Measurements from ENCODE around the gene GLYATL1B.

Gene GLYATL1B

DNA sequence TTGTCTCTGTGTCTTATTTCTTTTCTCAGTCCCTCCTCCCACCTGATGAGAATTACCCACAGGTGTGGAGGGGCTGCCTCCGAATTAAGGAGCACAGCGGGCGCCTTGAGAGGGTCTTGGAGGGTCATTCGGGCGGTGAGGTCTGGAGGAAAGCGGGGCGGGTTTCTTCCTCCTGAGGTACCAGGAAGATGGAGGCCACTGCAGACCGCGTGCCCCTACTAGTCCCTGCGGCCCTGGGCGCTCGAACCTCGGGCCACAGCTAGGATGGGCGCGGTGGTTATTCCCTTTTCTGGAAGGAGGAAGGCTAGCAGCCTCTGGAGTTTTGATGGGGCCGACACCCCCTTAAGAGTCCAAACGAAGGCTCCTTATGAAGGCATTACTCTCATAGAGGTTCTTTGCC, 51.1 kb downstream of the GLYATL1B start:
- no peak overlapping the region for H3K4me3 ChIP-seq (ENCODE audit: insufficient read depth, low read length, poor library complexity, severe bottlenecking)
- TF ChIP-seq EZH2phosphoT487 (conservative IDR thresholded peaks at IDR 0.05; ENCODE audit: low read length) = no peak
- TF ChIP-seq, protein P1, sequence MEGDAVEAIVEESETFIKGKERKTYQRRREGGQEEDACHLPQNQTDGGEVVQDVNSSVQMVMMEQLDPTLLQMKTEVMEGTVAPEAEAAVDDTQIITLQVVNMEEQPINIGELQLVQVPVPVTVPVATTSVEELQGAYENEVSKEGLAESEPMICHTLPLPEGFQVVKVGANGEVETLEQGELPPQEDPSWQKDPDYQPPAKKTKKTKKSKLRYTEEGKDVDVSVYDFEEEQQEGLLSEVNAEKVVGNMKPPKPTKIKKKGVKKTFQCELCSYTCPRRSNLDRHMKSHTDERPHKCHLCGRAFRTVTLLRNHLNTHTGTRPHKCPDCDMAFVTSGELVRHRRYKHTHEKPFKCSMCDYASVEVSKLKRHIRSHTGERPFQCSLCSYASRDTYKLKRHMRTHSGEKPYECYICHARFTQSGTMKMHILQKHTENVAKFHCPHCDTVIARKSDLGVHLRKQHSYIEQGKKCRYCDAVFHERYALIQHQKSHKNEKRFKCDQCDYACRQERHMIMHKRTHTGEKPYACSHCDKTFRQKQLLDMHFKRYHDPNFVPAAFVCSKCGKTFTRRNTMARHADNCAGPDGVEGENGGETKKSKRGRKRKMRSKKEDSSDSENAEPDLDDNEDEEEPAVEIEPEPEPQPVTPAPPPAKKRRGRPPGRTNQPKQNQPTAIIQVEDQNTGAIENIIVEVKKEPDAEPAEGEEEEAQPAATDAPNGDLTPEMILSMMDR (IDR thresholded peaks at IDR 0.05; ENCODE audit: insufficient read depth, low read length, poor library complexity, severe bottlenecking) = no peak
- no peak overlapping the region for H2AFZ ChIP-seq (ENCODE audit: low read depth, low read length, severe bottlenecking)
- H3K36me3 ChIP-seq (ENCODE audit: low read length) = peaks cover 27% of the 10 kb centered on the region
- H3K9me3 ChIP-seq (ENCODE audit: insufficient read depth, low read length) = peaks cover 16% of the 10 kb centered on the region
- no peak overlapping the region for H3K4me2 ChIP-seq (ENCODE audit: low read depth, low read length, poor library complexity, severe bottlenecking)
- H3K27ac ChIP-seq (ENCODE audit: low read depth, low read length) = no peak overlapping the region
- H3K27me3 ChIP-seq (ENCODE audit: low read length) = no peaks in the 10 kb centered on the region
- no peak overlapping the region for H3K9ac ChIP-seq (ENCODE audit: low read length)
- H3K79me2 ChIP-seq (ENCODE audit: insufficient read depth, low read length) = no peaks in the 10 kb centered on the region
- H4K20me1 ChIP-seq (ENCODE audit: low read depth, low read length) = no peaks in the 10 kb centered on the region
- H3F3A ChIP-seq (ENCODE audit: insufficient read depth) = peaks cover 5% of the 10 kb centered on the region
- no peaks in the 10 kb centered on the region for H3K9me2 ChIP-seq (replicated peaks; ENCODE audit: insufficient read depth, low read length)

DNA sequence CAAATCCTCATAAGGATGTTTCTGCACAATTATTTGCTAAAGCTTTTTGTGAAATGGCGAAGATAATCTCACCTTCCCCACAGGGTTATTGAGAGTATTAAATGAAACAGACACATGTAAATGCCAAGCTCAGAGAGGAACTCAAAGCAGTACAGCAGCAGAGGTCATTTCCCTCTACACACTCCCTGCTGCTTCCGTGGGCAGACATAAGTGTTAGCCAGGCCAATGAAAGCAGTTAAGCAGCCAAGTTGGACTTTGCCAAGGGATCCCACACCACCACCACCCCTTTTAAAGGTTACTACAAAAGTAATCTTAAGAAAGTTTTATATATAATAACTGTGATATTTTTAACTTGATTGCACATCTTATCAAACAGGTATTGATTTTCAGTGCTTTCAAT, 52.5 kb downstream of the GLYATL1B start:
- TF ChIP-seq, protein P1 (IDR thresholded peaks at IDR 0.05; ENCODE audit: insufficient read depth, low read length, poor library complexity, severe bottlenecking) = no peak
- TF ChIP-seq EZH2phosphoT487 (conservative IDR thresholded peaks at IDR 0.05; ENCODE audit: low read length) = no peak
- Histone ChIP-seq H3K27me3 (ENCODE audit: low read length) (no peaks in the 10 kb centered on the region), H3K4me2 (ENCODE audit: low read depth, low read length, poor library complexity, severe bottlenecking) (no peak overlapping the region), H3K9ac (ENCODE audit: low read length) (no peak overlapping the region), H3K9me2 (replicated peaks; ENCODE audit: insufficient read depth, low read length) (no peaks in the 10 kb centered on the region), H3K27ac (ENCODE audit: low read depth, low read length) (no peak overlapping the region), H3K9me3 (ENCODE audit: insufficient read depth, low read length) (peaks cover 4% of the 10 kb centered on the region; the same call in 1 of the 2 replicates), H3K36me3 (ENCODE audit: low read length) (peaks cover 17% of the 10 kb centered on the region), H3F3A (ENCODE audit: insufficient read depth) (peaks cover 9% of the 10 kb centered on the region), H3K79me2 (ENCODE audit: insufficient read depth, low read length) (no peaks in the 10 kb centered on the region), H4K20me1 (ENCODE audit: low read depth, low read length) (no peaks in the 10 kb centered on the region), H3K4me3 (ENCODE audit: insufficient read depth, low read length, poor library complexity, severe bottlenecking) (no peak overlapping the region), H2AFZ (ENCODE audit: low read depth, low read length, severe bottlenecking) (no peak overlapping the region)

DNA sequence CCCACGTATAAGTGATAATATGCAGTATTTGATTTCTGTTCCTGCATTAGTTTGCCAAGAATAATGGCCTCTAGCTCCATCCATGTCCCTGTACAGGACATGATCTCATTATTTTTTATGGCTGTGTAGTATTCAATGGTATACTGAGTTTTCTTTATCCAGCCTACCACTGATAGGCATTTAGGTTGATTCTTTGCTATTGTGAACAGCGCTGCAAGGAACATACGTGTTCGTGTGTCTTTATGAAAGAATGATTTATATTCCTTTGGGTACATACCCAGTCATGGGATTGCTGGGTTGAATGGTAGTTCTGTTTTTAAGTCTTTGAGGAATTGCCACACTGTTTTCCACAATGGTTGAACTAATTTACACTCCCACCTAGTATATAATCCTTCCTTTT, 55.1 kb downstream of the GLYATL1B start:
- no peak overlapping the region for H3K9ac ChIP-seq (ENCODE audit: low read length)
- peaks cover 19% of the 10 kb centered on the region for H3F3A ChIP-seq (ENCODE audit: insufficient read depth)
- peaks cover 16% of the 10 kb centered on the region for H3K79me2 ChIP-seq (ENCODE audit: insufficient read depth, low read length)
- no peak overlapping the region for H3K4me2 ChIP-seq (ENCODE audit: low read depth, low read length, poor library complexity, severe bottlenecking)
- H4K20me1 ChIP-seq (ENCODE audit: low read depth, low read length) = no peaks in the 10 kb centered on the region
- no peak overlapping the region for H3K4me3 ChIP-seq (ENCODE audit: insufficient read depth, low read length, poor library complexity, severe bottlenecking)
- H2AFZ ChIP-seq (ENCODE audit: low read depth, low read length, severe bottlenecking) = no peak overlapping the region
- TF ChIP-seq EZH2phosphoT487 (conservative IDR thresholded peaks at IDR 0.05; ENCODE audit: low read length) = no peak
- TF ChIP-seq, protein P1 (IDR thresholded peaks at IDR 0.05; ENCODE audit: insufficient read depth, low read length, poor library complexity, severe bottlenecking) = no peak
- no peaks in the 10 kb centered on the region for H3K9me2 ChIP-seq (replicated peaks; ENCODE audit: insufficient read depth, low read length)
- H3K36me3 ChIP-seq (ENCODE audit: low read length) = peaks cover 1% of the 10 kb centered on the region
- no peak overlapping the region for H3K27ac ChIP-seq (ENCODE audit: low read depth, low read length)
- no peaks in the 10 kb centered on the region for H3K27me3 ChIP-seq (ENCODE audit: low read length)
- no peaks in the 10 kb centered on the region for H3K9me3 ChIP-seq (ENCODE audit: insufficient read depth, low read length)
